ENCODE data around the gene ITGB5. TPM values are rescaled to one million over a fixed set of nuclear protein-coding genes. Genes with fewer than 3 reads are reported as not detected.

Gene ITGB5
- total and polyA plus RNA-seq, 2 donors (not counting 3 experiments of a cell fraction or from before 2014, with no cell fraction given), result 144 to 170 TPM

- CTCF ChIA-PET, result interaction anchor here (0.7 to 4.2 kb wide), 4 partner anchors 17 to 124 kb away, joined by 3 to 20 read pairs (median 4); no protein-coding TSS in a partner anchor
- no peak overlapping the region for H3K27ac ChIP-seq (ENCODE audit: insufficient read depth, low read depth, low read length)
- POLR2A ChIA-PET, result interaction anchor here (0.7 kb wide), 1 partner anchor 80 kb away, joined by 4 read pairs; no protein-coding TSS in a partner anchor
These were observed 3.2 kb downstream of the ITGB5 start for GRCh38 chr3:124883766-124884473.

GRCh38 chr3:124882816-124883747 is 4.1 kb downstream of the ITGB5 start:
- H3K4me2 ChIP-seq (ENCODE audit: insufficient read depth, low read length), result no peak overlapping the region
- H3K27ac ChIP-seq (ENCODE audit: insufficient read depth, low read depth, low read length), result no peak overlapping the region
- intact Hi-C loops (cut with micrococcal nuclease), result no loop called here
- H3K9ac ChIP-seq (replicated peaks; ENCODE audit: extremely low read depth, insufficient read depth, low read length), result no peak overlapping the region
- no peak overlapping the region for H3K4me3 ChIP-seq (replicated peaks in 1 of 3; ENCODE audit: insufficient read depth in 1 of 3, low read depth in 1 of 3, low read length in 3 of 3)
- BruUV-seq (replicated peaks), result no TSS peak
- H3K36me3 ChIP-seq (ENCODE audit: control insufficient read depth in 2 of 2, extremely low read depth in 1 of 2, insufficient read depth in 2 of 2, low read length in 2 of 2), result no peaks in the 10 kb centered on the region
- no peak overlapping the region for H2AFZ ChIP-seq (ENCODE audit: low read depth, low read length)
- H4K20me1 ChIP-seq (replicated peaks; ENCODE audit: control insufficient read depth, extremely low read depth, insufficient read depth, low read length), result no peaks in the 10 kb centered on the region
- H3K27me3 ChIP-seq (ENCODE audit: control insufficient read depth in 2 of 2, insufficient read depth in 2 of 2, low read length in 2 of 2), result no peaks in the 10 kb centered on the region
- peaks cover 46% of the 10 kb centered on the region for H3K4me1 ChIP-seq (ENCODE audit: control insufficient read depth, extremely low read depth, insufficient read depth, low read length)
- peaks cover 27% of the 10 kb centered on the region for H3K79me2 ChIP-seq (ENCODE audit: control insufficient read depth, insufficient read depth, low read length)
- ChIA-PET CTCF (interaction anchor here (1.3 to 1.9 kb wide), 2 partner anchors 18 to 97 kb away, joined by 4 to 6 read pairs; no protein-coding TSS in a partner anchor), POLR2A (no interaction called here)
- TF ChIP-seq MAX (IDR thresholded peaks at IDR 0.05; ENCODE audit: insufficient read depth, insufficient read length) (no peak), CTCF (IDR thresholded peaks at IDR 0.05; ENCODE audit: extremely low read depth in 1 of 2, insufficient read depth in 1 of 2, low read depth in 1 of 2, low read length in 2 of 2) (no peak), MYC (IDR thresholded peaks at IDR 0.05; ENCODE audit: low read depth, low read length) (no peak), GATA2 (IDR thresholded peaks at IDR 0.05; ENCODE audit: insufficient read depth, insufficient read length, low read depth, low read length) (no peak), POLR2A (IDR thresholded peaks at IDR 0.05; ENCODE audit: low read depth, low read length) (no peak), POLR2AphosphoS5 (IDR thresholded peaks at IDR 0.05; ENCODE audit: insufficient read depth, low read depth, low read length) (no peak)
- DNase-seq (ENCODE audit: low read depth, low spot score) (no peak), FAIRE-seq (no peak)
- dilution Hi-C loops (cut with MboI; ENCODE audit: extremely low pct_ligation_motif_present, low sequenced_read_pairs), result loop anchor here (25.0 kb wide), 1 partner anchor 121 kb away; no protein-coding TSS in a partner anchor
- no peaks in the 10 kb centered on the region for H3K9me3 ChIP-seq (replicated peaks; ENCODE audit: control insufficient read depth, insufficient read depth, low read length)
- no peaks in the 10 kb centered on the region for H3K9me1 ChIP-seq (replicated peaks; ENCODE audit: control insufficient read depth, extremely low read depth, insufficient read depth, low read length)

More at GRCh38 chr3:124883766-124884473, 3.2 kb downstream of the ITGB5 start:
- Histone ChIP-seq H3K4me2 (ENCODE audit: insufficient read depth, low read length) (no peak overlapping the region), H4K20me1 (replicated peaks; ENCODE audit: control insufficient read depth, extremely low read depth, insufficient read depth, low read length) (no peaks in the 10 kb centered on the region), H3K4me3 (replicated peaks in 1 of 3; ENCODE audit: insufficient read depth in 1 of 3, low read depth in 1 of 3, low read length in 3 of 3) (no peak overlapping the region), H2AFZ (ENCODE audit: low read depth, low read length) (no peak overlapping the region), H3K36me3 (ENCODE audit: control insufficient read depth in 2 of 2, extremely low read depth in 1 of 2, insufficient read depth in 2 of 2, low read length in 2 of 2) (no peaks in the 10 kb centered on the region), H3K4me1 (ENCODE audit: control insufficient read depth, extremely low read depth, insufficient read depth, low read length) (peaks cover 38% of the 10 kb centered on the region), H3K9me3 (replicated peaks; ENCODE audit: control insufficient read depth, insufficient read depth, low read length) (no peaks in the 10 kb centered on the region), H3K27me3 (ENCODE audit: control insufficient read depth in 2 of 2, insufficient read depth in 2 of 2, low read length in 2 of 2) (no peaks in the 10 kb centered on the region), H3K9ac (replicated peaks; ENCODE audit: extremely low read depth, insufficient read depth, low read length) (no peak overlapping the region), H3K9me1 (replicated peaks; ENCODE audit: control insufficient read depth, extremely low read depth, insufficient read depth, low read length) (no peaks in the 10 kb centered on the region), H3K79me2 (ENCODE audit: control insufficient read depth, insufficient read depth, low read length) (peaks cover 26% of the 10 kb centered on the region)
- BruUV-seq (replicated peaks), result no TSS peak
- FAIRE-seq (peak; percentile 46), DNase-seq (ENCODE audit: low read depth, low spot score) (no peak)
- TF ChIP-seq MYC (IDR thresholded peaks at IDR 0.05; ENCODE audit: low read depth, low read length) (no peak), FOS (IDR thresholded peaks at IDR 0.05; ENCODE audit: borderline replicate concordance, insufficient read depth, low read length) (peak; percentile 48)
- dilution Hi-C loops (cut with MboI; ENCODE audit: extremely low pct_ligation_motif_present, low sequenced_read_pairs), result loop anchor here (25.0 kb wide), 1 partner anchor 122 kb away; no protein-coding TSS in a partner anchor
- intact Hi-C loops (cut with micrococcal nuclease), result no loop called here

Data from endothelial cell of umbilical vein (primary cell).